Rectal smooth muscle tissue (tissue), 1 donor: Measurements from ENCODE around the gene ARHGEF17.

ENCODE experiments used
- H3K27ac ChIP-seq: one replicate; pipeline ENCODE4 v1.7.0; 2013; ENCODE audit warnings: low read depth, low read length, inconsistent platforms
- H3K27me3 ChIP-seq: one replicate; pipeline ENCODE4 v1.7.0; 2013; ENCODE audit warnings: low read length; ENCODE audit not compliant: control insufficient read depth, insufficient read depth
- H3K36me3 ChIP-seq: one replicate; pipeline ENCODE4 v1.7.0; 2013; ENCODE audit warnings: low read length; ENCODE audit not compliant: control insufficient read depth, insufficient read depth
- H3K4me1 ChIP-seq: one replicate; pipeline ENCODE4 v1.7.0; 2013; ENCODE audit warnings: low read length; ENCODE audit not compliant: control insufficient read depth, insufficient read depth
- H3K4me3 ChIP-seq: one replicate; pipeline ENCODE4 v1.7.0; 2013; ENCODE audit warnings: low read length
- H3K9ac ChIP-seq: one replicate; pipeline ENCODE4 v1.7.0; 2013; ENCODE audit warnings: low read length

The ARHGEF17 gene, protein sequence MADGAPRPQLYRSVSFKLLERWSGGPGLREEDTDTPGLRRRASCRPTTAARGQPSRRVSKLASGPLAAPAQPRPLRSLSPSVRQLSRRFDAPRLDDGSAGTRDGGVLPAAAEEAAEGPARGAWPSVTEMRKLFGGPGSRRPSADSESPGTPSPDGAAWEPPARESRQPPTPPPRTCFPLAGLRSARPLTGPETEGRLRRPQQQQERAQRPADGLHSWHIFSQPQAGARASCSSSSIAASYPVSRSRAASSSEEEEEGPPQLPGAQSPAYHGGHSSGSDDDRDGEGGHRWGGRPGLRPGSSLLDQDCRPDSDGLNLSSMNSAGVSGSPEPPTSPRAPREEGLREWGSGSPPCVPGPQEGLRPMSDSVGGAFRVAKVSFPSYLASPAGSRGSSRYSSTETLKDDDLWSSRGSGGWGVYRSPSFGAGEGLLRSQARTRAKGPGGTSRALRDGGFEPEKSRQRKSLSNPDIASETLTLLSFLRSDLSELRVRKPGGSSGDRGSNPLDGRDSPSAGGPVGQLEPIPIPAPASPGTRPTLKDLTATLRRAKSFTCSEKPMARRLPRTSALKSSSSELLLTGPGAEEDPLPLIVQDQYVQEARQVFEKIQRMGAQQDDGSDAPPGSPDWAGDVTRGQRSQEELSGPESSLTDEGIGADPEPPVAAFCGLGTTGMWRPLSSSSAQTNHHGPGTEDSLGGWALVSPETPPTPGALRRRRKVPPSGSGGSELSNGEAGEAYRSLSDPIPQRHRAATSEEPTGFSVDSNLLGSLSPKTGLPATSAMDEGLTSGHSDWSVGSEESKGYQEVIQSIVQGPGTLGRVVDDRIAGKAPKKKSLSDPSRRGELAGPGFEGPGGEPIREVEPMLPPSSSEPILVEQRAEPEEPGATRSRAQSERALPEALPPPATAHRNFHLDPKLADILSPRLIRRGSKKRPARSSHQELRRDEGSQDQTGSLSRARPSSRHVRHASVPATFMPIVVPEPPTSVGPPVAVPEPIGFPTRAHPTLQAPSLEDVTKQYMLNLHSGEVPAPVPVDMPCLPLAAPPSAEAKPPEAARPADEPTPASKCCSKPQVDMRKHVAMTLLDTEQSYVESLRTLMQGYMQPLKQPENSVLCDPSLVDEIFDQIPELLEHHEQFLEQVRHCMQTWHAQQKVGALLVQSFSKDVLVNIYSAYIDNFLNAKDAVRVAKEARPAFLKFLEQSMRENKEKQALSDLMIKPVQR (N-terminal part only)

DNA sequence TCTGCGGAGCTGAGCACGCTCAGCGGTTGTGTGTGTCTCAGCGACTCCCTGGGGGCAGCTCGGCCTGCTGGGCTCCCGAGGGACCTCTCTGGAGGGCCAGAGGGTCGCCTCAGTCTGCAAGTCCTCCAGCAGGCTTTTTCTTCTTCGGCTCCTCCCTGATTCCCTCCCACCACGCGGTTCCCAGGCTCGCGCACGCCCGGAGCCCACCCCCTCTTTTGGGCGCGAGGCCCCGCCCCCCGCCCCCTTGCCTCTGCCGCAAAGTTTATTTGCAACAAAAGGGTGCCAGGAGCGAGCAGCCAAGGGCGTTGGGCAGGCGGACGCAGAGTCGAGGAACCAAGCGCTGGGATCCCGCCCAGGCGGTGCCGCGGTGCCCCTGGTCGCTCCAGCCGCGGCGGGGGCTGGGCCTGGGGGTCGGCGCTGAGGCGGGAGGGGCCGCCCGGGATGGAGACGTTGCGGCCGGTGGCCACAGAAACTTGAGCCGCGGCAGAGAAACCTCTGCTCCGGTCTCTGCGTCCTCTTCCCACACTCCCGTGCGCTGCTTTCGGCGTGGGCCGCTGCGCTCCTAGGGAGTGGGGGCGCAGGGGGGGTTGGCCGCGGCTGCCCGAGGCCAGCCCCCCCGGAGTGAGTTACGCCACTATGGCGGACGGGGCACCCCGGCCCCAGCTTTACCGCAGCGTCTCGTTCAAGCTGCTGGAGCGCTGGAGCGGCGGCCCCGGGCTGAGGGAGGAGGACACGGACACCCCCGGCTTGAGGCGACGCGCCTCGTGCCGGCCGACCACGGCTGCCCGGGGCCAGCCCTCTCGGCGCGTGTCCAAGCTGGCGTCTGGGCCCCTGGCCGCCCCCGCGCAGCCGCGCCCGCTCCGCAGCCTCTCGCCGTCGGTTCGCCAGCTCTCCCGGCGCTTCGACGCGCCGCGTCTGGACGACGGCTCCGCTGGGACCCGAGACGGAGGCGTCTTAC lies at the start of gene ARHGEF17:
Gene ARHGEF17 (plus strand): TSS at position 274 of the 958 bp plus-strand sequence. CDS start 363 bp downstream, at position 637.
- Histone ChIP-seq H3K27ac (peak within 1 kb of the TSS; percentile 97), H3K9ac (peak within 1 kb of the TSS; percentile 68), H3K36me3 (no peaks in the 10 kb centered on the region), H3K4me3 (peak within 1 kb of the TSS; percentile 88), H3K27me3 (no peaks in the 10 kb centered on the region), H3K4me1 (peaks cover 30% of the 10 kb centered on the region)

DNA sequence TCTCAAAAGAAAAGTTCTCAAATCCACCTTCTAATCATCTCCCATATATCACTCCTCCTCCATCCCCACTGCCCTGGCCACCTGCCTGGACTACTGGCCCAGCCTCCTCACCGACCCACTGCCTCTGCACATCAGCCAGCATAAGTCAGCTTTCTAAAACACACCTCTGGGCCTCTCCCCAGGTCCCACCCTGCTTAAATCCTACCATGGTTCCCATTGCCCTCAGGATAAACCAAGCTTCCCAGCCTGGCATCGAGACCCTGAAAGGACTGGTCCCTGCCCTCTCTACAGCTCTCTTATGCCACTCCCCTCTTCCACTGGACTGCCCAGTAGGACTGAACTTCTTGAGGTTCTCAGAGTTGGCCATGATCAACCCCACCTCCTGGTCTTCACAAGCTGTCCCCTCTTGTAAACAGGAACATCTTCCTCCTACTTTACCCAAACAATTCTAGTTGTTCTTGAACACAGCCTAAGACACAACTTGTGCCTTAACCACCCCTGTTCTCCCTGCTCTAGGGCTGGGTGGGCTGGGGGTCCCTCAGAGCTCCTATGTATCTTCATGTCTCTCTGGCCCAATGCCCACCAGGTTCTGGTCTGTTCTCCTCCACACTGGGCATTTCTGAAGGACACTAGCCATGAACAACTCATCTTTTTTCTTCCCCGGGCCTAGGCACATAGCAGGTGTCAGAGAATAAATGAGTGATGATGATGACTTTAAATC lies 48.5 kb upstream of the ARHGEF17 start:
- Histone ChIP-seq H3K36me3 (no peaks in the 10 kb centered on the region), H3K27ac (no peak overlapping the region), H3K4me3 (no peak overlapping the region), H3K27me3 (peaks cover 3% of the 10 kb centered on the region), H3K4me1 (no peaks in the 10 kb centered on the region), H3K9ac (no peak overlapping the region)

DNA sequence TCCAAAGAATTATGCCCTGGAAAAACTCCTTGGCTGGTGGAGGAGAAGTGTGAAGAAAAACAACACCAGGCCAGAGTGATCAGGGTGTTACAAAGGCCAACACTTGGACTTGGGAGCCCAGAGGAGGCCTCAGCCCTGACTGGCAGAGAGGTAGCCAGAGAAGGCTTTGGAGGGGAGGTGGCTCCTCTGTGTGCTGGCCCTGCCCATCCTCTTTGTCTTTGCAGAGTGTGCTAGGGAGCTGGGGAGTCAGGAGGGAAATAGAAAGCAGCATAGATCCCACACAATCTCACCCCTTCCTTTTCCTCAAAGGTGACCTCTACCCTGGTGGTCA lies 48.0 kb upstream of the ARHGEF17 start:
- H3K4me1 ChIP-seq = no peaks in the 10 kb centered on the region
- H3K4me3 ChIP-seq = no peak overlapping the region
- peaks cover 3% of the 10 kb centered on the region for H3K27me3 ChIP-seq
- H3K9ac ChIP-seq = no peak overlapping the region
- H3K36me3 ChIP-seq = no peaks in the 10 kb centered on the region
- no peak overlapping the region for H3K27ac ChIP-seq

DNA sequence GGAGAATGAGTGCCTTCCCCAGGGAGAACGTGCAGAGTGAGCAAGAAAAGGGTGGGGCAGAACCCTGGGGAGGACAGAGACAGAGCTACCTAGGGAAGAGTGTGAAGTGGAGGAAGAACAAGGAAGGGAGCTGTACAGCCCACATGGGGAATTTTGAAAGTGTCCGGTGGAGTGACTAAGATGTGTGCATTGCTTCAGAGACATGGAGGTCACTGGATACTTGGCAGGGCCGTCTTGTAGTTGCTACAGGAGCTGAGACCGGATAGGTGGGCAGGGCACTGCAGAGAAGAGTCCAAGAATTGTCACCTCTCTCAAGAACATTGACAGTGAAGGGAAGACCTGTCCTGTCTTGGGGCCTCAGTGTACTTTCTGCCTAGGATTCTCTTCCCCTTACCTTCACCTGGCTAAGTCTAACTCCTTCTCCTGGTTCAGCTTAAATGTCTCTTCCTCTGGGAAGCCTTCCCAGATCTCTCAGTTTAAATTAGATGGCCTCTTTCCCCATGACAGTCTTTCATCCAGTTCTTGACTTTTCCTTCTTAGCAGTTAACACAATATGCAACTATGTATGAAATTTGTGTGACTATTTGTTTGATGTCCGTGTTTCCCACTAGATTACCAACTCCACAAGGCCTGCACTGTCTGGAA lies 45.1 kb upstream of the ARHGEF17 start:
- Histone ChIP-seq H3K9ac (no peak overlapping the region), H3K36me3 (no peaks in the 10 kb centered on the region), H3K27me3 (peaks cover 6% of the 10 kb centered on the region), H3K4me1 (no peaks in the 10 kb centered on the region), H3K27ac (no peak overlapping the region), H3K4me3 (no peak overlapping the region)

DNA sequence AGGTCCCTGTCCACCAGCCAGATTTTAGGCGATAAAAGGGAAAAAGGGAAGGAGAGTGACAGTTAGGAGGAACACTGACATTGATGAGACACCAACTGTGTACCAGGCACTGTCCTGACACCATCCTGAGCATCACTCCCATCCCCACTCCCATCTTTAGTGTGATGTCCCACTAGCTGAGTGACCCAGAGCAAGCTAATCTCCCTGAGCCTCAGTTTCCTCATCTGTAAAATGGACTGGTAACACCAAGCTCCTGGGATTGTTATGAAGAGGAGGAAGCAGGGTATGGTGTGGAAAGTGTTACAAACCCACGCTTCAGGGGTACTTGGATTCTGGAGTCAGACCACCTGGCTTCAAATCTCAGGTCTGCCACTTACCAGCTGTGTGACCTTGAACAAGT lies 44.4 kb upstream of the ARHGEF17 start:
- no peak overlapping the region for H3K4me3 ChIP-seq
- H3K9ac ChIP-seq = no peak overlapping the region
- H3K27ac ChIP-seq = no peak overlapping the region
- no peaks in the 10 kb centered on the region for H3K4me1 ChIP-seq
- peaks cover 6% of the 10 kb centered on the region for H3K27me3 ChIP-seq
- no peaks in the 10 kb centered on the region for H3K36me3 ChIP-seq

DNA sequence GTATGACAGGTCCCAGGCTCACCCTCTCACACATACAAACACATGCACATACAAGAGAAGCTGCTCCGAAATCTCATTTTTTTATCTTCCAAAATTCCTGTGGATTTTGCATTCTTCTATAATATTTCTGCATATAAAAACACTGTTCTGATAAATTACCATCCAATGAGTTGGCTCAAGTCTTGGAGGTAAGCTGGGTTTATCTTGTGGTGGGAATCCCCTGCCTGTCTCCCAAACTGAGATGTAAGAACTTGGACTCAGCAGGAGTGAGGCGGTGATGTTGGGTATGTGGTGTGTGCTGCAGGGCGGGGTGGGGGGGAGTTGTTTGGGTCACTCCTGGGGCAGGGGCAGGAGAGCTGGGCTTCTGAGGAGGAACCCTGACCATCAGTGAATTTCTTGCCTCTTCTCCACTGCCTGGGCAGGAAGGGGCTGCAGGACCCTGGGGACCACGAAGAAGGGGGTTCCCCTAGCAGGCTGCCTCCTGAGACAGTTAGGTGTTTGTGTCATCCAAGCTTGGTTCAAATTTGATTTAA lies 42.7 kb upstream of the ARHGEF17 start:
- Histone ChIP-seq H3K27me3 (peaks cover 6% of the 10 kb centered on the region), H3K4me1 (no peaks in the 10 kb centered on the region), H3K9ac (no peak overlapping the region), H3K36me3 (no peaks in the 10 kb centered on the region), H3K4me3 (no peak overlapping the region), H3K27ac (no peak overlapping the region)

DNA sequence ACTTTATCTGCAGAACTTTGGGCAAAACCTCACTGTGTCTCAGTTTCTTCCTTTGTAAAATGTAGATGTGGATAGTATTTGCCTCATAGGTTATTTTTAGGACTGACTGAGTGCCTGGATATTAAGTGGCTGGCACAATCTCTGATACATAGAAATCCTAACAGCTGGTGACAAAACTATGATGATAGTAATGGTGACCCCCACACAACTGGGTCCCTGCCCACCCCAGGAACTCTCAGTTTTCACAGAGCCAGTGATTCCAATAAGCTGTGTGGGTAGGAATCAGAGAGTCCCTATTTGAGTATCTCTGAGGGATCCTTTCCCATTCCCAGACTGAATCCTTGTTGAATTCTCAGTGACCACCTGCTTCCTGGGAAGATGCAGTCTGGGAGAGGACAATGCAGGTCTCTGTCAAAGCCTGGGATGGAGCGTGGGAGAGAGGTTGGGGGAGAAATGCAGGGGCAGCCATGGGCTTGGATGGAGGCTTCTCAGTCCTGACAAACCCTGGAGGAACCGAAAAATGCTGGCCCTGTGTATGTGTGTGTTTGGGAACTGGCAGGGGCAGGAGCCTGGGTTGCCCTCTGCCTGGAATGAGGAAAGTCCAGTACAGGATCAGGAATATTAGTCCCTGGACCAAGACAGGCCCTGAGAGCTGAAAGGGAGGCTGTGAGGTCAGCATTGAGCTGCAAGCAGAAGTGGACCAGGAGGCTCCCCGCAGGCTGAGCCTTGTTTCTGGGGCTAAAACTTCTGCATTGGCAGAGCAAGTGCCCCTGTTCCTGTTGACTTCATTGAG lies 42.0 kb upstream of the ARHGEF17 start:
- no peak overlapping the region for H3K4me3 ChIP-seq
- peaks cover 6% of the 10 kb centered on the region for H3K27me3 ChIP-seq
- no peak overlapping the region for H3K9ac ChIP-seq
- no peak overlapping the region for H3K27ac ChIP-seq
- no peaks in the 10 kb centered on the region for H3K36me3 ChIP-seq
- H3K4me1 ChIP-seq = no peaks in the 10 kb centered on the region

DNA sequence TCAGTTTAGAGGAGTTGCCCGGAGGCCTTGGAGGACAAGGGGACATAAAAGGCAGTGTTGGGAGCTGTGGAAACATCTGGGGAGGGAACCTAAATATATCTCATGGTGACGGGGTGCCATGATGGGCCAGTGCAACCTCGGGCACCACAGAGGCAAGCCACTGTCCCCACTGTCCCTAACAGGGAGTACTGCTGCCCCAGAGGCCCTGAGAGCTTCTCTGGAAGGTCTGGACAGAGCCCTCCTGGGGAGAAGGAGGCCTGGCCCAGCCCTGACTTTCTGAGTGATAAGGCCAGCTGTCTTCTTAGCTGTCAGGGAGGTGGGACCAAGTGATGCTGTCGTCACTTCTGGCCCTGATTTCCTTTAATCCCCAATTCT lies 41.4 kb upstream of the ARHGEF17 start:
- Histone ChIP-seq H3K27ac (no peak overlapping the region), H3K9ac (no peak overlapping the region), H3K27me3 (peaks cover 6% of the 10 kb centered on the region), H3K36me3 (no peaks in the 10 kb centered on the region), H3K4me3 (no peak overlapping the region), H3K4me1 (no peaks in the 10 kb centered on the region)

DNA sequence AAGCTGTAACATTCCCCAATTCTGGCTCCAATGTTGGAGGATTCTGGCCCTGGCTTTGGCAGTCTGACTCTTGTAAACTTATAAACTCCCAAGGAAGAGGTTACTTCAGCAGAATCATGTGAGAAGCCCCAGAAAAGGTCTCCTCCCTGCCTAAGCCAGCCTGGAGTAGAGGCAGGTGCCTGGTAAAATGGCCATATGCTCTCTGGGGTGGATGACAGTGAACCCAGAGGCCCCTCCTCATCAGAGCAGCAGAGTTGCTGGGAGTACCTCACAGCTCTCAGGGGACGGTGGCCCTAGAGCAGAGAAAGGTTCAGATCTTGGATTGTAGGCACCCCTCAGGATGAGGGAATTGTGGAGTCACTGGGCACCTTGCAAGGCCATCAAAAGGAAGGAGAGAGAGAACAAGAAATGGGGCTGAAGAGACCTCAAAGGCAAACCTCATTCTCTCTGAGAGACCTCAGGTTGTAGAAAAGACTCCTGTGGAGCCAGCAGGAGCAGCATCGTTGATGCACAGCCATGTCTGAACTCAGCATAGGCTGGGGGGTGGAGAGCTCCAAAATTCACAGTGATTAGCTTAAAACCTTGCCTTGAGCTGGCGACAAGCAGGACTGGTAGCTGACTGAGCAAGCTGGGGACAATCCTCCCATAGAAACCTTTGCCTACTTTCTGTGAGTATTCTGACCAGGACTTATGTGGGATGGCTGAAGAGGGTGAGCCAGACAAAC lies 40.8 kb upstream of the ARHGEF17 start:
- H3K4me1 ChIP-seq = no peaks in the 10 kb centered on the region
- no peaks in the 10 kb centered on the region for H3K36me3 ChIP-seq
- H3K27ac ChIP-seq = no peak overlapping the region
- no peak overlapping the region for H3K9ac ChIP-seq
- no peak overlapping the region for H3K4me3 ChIP-seq
- H3K27me3 ChIP-seq = peaks cover 6% of the 10 kb centered on the region
